NCI-H446 (cell line): ENCODE results near the gene WDR43.

Experiments used
- DNase-seq, 2 experiments: peaks; one replicate each; lab custom pipeline; 2025; lab: John Stamatoyannopoulos, UW

Gene WDR43

DNA sequence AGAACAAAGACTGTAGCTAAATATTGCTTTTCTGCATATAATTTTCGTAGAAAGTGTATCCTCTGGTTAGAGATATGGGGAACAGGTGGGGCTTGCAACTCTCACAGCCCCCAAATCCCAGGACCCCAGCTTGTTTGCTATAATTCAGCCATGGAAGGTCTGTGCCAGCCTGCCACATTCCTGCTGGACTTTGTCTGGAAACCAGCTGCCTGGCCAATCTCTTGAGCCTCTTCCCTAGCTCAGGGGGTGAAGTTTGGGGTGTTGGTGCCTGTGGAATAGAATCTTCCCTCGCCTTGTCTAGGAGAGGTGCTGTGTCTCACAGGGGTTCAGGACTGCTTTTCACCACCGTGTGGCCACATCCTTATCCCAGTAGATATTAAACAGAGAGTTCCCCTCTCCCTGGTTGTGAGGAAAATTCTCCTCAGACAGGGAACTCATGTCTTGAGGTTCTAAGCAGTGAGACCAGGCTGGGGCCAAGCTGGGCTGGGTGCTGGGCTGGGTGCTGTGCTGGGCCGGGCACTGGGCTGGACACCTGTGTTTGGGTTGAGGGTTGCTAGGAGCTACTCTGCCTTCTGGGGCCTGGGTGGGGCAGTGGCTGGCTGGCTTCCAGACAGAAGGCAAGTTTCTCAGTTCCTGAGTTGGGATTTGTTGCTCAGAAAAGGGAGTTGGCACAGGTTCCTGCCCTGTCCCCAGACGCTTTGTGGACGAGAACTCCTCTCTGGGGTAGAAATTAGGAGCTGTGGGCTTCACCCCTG, 98.9 kb downstream of the WDR43 start:
- no peak for DNase-seq

DNA sequence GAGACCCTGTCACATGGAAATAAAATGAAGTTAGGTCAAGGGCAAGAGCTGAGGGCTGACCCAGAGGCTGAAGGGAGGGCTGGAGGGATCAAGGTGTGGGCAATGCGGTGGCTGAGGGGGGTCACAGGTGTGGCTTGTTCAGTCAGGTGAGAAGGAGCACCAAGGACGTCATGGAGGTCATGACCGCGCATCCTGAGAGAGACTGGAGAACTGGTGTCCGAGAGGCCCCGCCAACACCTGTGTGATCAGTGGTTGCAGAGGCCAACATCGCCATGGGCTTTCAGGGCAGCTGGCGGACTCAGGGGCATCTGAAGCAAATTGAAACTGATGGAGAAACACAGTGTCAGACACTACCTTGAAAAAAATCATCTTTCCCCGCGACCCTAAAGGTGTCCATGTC, 99.6 kb downstream of the WDR43 start:
- no peak for DNase-seq

- no peak for DNase-seq
Observed at GRCh38 chr2:28994679-28995078, 100.2 kb downstream of the WDR43 start.

GRCh38 chr2:28995765-28996750, 101.6 kb downstream of the WDR43 start:
- no peak for DNase-seq

GRCh38 chr2:28997237-28997846, 102.9 kb downstream of the WDR43 start:
- no peak for DNase-seq
